HG03045 (cell line): ENCODE results near the gene TGFBR3.
A peak's percentile ranks its signal among the peaks of the same experiment; 100 is the strongest.

Experiments
- ATAC-seq: cut with Tn5 transposase; IDR thresholded peaks from one replicate; pipeline ENCODE4 v1.9.1; 2021; ENCODE audit warnings: mild to moderate bottlenecking, moderate library complexity; ENCODE audit not compliant: unreplicated experiment

TGFBR3 gene

GRCh38 chr1:91885716-91886506 lies at the start of gene TGFBR3:
Gene TGFBR3 (minus strand): TSS chr1:91886151. CDS start chr1:91861531, 24,620 bp downstream.
- ATAC-seq: peak; percentile 77

GRCh38 chr1:91929250-91929649 lies 43.3 kb upstream of the TGFBR3 start:
- ATAC-seq: no peak

DNA sequence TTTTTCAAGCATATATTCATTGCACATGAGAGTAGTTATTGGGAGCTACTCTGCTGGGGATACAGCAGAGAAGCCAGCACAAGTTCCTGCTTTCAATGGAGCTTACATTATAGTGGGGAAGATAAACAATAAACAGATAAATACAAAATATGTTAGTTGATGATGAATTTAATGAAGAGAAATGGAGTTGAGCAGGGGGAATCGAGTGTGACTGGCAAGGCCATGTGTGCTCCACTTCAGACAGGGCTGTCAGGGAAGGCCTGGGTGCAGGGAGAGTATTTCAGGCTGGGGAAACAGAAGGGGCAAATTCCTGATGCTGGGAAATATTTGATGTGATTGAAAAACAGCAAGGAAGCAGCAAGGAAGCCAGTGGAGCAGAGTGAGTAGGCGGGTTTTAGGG lies 42.1 kb upstream of the TGFBR3 start:
- ATAC-seq: no peak

DNA sequence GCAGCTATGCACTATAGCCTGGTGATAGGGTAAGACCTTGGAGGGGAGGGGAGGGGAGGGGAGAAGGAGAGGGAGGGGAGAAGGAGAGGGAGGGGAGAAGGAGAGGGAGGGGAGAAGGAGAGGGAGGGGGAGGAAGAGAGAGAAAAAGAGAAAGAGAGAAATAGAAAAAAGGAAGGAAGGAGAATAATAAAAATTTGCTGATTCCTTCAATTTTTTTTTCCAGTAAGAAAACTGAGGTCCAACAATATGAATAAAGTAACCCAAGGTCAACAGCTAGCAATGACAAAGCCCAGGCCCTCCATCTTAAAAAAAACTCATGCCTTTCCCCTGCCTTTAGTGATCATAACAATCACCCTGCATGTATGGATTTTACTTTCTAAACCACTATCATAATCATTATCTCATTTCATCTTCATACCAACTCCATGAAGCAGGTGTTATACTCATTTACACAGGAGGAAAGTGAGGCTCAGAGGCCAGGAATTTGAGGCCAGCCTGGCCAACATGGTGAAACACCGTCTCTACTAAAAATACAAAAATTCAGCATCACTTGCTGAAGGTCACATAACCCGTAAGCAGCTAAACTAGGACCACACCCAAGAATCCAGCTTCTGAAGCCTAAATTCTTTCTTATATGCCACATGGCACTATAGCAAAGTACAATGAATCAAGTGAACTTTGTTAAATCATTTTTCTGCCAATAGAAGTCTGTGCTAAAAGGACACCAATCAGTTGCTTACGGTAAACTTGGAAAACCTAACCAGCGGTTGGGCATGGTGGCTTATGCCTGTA lies 39.9 kb upstream of the TGFBR3 start:
- ATAC-seq: no peak

DNA sequence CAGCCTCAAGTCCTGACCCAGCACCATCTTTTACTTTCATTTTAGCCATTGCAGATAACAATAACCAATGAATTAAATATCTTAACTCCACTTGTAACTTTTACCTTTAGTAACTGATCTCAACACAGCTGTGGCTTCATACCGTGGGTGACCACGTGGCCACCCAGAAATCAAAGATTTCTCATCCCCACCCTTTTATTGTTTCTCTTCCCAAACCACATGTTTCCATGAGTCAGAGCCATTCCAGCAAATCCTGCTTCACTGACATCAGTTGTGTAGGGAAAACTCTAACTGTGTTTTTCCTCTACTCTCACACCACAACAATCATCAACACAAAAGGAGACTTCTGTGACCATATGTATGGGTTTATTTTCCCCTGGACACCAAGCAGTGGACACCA lies 38.2 kb upstream of the TGFBR3 start:
- ATAC-seq: no peak

- no peak for ATAC-seq
These were observed 34.0 kb upstream of the TGFBR3 start for GRCh38 chr1:91919962-91920361.

- no peak for ATAC-seq
These were observed 31.0 kb upstream of the TGFBR3 start for GRCh38 chr1:91916811-91917460.

DNA sequence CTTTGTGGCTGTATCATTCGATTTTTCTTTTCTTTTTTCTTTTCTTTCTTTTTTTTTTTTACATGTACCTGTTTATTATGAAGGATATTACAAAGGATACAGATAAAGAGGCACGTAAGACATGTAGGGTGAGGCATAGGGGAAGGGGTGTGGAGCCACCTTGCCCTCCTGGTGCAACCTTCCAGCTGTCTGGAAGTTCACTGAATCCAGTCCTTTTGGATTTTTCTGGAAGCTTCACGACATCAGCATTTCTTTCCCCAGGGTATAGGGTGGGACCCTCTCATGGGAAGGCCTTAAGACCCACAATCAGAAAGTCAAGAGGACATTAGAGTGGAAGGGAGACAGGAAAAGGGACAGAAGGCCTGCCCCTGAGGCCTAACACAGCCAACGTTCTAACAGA lies 30.1 kb upstream of the TGFBR3 start:
- ATAC-seq: no peak

DNA sequence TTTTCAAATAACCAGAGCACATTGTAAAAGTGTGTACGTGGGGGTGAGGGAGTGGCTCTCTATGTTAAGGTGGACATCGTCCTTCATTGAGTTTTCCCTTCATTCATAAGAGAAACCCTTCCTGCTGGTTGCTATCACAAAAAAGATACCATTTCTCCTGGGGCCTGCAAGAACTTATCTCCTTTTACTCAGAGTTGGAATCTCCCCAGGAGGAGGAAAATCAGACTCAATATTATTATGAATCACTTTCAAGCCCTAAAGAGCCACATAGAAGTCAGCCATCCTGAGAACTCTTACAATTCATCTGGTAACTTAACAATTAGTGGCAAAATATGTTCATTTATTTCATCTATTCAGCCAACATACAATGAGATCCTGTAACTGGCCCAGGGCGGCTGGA lies 27.1 kb upstream of the TGFBR3 start:
- ATAC-seq: no peak

DNA sequence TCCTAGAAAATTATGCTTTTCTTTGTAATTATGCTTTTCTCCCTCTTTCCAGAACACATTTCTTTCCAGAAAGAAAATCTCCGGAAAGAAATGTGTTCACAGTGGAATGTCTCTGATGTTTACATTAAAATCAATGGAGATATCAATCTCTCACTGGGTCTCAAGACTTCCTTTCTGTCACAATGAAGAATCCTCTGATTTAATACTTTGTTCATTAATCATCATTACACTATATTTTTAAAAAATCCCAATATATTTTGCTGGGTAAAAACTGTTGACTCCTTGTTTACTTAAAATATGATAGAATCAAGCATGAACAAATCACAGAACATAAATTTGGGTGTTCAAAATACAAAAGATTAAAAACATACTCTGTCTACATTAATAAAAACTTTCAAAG lies 26.3 kb upstream of the TGFBR3 start:
- ATAC-seq: no peak

DNA sequence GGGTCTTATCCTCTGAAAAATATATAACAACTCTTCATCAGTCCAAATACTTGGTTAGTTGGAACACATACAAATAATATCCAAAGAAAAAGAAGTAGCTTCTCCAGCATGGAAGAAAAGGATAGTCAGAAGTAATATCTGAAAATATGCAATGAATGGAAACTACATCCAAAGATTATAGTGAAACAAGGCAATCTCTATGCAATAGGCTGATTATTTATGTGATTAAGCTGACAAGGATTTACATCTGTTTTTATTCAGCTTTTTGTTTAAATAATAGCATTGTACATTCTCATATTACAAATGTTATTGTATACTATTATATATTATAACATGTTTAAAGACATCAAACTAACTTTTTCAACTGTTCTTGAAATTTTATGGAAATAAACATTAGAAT lies 15.3 kb upstream of the TGFBR3 start:
- ATAC-seq: no peak

- ATAC-seq: no peak
These were observed 14.6 kb upstream of the TGFBR3 start for GRCh38 chr1:91900562-91900961.

GRCh38 chr1:91897016-91897415 lies 11.1 kb upstream of the TGFBR3 start:
- ATAC-seq: no peak

GRCh38 chr1:91895832-91896556 lies 10.0 kb upstream of the TGFBR3 start:
- no peak for ATAC-seq

DNA sequence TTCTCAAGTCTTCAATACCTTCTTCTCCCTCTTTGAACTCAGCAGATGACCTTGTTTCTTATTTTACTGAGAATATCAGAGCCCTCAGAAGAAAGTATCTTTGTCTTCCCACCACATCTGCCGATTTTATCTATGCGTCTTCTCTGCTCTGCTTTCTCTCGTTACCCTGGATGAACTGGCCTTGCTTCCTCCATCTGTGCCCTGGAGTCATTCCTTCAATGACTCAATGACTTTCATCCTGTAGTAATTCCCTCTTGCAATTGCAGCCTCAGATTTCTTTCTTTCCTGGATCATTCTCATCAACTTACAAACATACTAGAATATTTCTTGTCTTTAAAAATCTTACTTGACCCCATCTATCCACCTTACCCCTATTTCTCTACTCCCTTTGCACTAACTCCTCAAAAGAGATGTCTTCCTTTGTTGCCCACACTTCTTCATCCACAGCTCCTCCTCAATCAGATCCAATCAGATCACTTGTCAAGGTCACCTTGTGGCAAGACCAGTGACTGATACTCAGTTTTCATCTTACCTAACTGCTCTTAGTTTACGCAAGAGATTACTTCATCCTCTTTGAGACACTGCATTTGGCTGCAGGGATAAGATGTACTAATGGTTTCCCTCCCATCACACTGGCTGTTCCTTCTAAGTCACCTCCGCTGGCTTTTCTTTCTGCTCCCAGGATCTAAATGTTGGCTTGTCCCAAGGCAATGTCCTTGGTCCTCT lies 8.2 kb upstream of the TGFBR3 start:
- no peak for ATAC-seq

- ATAC-seq: no peak
These were observed 6.0 kb upstream of the TGFBR3 start for GRCh38 chr1:91891969-91892368.

DNA sequence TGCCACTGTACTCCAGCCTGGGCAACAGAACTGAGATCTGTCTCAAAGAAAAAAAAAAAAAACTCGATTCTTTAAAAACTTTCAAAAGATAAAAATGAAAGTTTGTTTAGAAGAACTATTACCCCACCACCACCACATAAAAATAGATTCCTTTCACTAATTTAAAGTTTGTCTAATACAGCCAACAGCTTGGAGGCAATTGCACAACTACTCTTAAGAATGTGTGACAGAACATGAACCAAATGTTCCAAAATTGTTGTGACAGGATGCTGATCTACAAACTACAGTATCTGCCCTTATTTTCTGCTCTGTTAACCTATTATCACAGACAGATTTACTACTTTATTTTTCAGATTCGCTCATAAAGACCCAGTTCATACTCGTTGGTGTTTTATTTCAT lies 5.5 kb upstream of the TGFBR3 start:
- ATAC-seq: no peak

DNA sequence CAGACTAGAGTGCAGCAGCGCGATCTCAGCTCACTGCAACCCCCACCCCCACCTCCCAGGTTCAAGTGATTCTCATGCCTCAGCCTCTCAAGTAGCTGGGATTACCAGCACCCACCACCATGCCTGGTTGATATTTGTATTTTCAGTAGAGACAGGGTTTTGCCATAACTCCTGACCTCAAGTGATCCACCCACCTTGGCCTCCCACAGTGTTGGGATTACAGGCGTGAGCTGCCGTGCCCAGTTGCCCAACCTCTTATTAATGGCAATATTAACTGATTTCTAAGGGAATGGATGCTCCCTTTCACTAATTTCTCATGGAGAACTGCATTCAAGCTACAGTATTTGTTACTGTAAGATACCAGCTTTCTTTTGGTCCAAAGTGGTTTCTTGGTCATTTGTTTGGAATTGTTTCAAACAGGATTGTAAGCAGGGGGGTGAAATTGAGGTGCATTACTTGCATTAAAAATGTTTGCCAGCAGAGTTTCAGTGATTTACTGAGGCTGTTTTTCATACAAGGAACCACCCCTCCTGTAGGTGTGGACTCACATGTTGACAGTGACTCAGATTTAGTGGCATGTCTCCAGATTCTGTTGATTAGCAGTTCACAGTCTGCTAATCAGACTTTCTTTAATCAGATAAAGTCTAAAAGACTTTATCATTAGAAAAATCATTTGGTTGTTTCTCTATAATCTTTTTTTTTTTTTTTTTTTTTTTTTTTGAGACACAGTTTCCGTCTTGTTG lies 3.9 kb upstream of the TGFBR3 start:
- no peak for ATAC-seq

GRCh38 chr1:91885213-91885715 lies 687 bp downstream of the TGFBR3 start:
- ATAC-seq: no peak
